Measurements from ENCODE around the gene HARBI1.

GRCh38 chr11:46639197-46639839 lies 22.3 kb upstream of the HARBI1 start:
- TF ChIP-seq CTCF (IDR thresholded peaks at IDR 0.05; ENCODE audit: poor library complexity), result no peak
- no peak for TF ChIP-seq EZH2phosphoT487 (IDR thresholded peaks at IDR 0.05; ENCODE audit: low read depth, severe bottlenecking, unreplicated experiment)
- no peak for TF ChIP-seq EZH2 (IDR thresholded peaks at IDR 0.05; ENCODE audit: borderline replicate concordance)
